HG02973 (cell line): ENCODE data around the gene CAMTA1.

Source experiments
- ATAC-seq: cut with Tn5 transposase; IDR thresholded peaks from one replicate; pipeline ENCODE4 v1.9.1; 2021; ENCODE audit warnings: moderate library complexity; ENCODE audit not compliant: unreplicated experiment

Gene CAMTA1

DNA sequence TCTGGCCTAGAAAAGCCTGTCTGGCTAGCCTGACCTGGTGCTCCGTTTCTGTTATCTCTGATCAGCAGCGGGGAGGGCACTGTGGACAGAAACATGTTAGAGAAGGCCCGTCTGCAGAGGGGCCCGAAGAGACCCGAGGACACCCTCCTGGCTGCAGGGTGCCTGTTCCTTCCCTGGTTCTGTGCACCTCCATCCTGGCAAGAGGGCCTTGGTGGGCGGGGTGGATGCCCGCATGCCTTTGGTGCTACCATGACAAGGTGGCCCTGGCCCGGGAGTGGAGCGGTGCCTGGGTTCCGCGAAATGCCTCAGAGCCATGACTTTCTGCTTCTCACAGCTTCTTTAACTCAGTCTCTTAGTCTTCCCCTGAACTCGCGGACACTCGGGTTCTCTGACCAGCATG is 233.6 kb downstream of the CAMTA1 start:
- ATAC-seq: no peak

GRCh38 chr1:7019510-7019909 is 234.3 kb downstream of the CAMTA1 start:
- no peak for ATAC-seq

DNA sequence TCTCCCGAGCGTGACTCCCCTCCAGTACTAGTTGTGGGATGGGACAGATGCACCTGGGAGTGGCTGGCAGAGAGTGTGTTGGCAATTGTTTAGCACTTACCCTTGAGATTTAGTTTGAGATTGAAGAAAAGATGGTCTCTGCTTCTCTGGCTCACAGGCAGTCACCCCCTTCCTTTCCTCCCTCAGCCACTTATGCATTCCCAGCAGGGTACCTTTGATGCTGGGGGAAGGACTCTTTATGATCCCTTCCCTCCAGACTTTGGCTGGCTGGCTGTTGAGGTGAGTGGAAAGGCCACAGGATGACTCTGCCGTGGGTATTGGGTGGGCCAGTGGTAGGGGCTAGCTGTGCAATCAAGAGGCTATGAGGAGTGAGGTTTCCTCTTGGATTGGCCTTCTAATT is 236.8 kb downstream of the CAMTA1 start:
- no peak for ATAC-seq

DNA sequence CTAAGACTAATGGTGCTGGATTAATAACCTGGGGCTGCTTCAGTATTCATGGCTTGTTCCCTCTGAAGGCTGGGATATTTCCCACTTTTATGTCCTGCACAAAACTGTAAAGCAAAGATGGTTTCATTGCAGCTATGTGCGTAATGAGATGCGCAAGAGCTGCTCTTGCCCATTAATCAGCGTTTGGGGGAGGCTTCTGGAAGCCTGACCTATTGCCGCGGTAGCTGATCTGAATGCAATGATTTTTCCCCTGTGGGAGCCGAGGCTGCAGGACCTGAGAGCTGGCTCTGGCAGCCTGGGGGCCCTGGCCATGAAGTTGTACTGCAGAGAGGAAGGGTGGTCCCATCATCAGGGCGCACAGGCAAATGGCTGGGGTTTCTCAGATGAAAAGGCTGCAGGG is 239.8 kb downstream of the CAMTA1 start:
- no peak for ATAC-seq

GRCh38 chr1:7026169-7026568 is 240.9 kb downstream of the CAMTA1 start:
- ATAC-seq: no peak

GRCh38 chr1:7032992-7033391 is 247.7 kb downstream of the CAMTA1 start:
- ATAC-seq: no peak

DNA sequence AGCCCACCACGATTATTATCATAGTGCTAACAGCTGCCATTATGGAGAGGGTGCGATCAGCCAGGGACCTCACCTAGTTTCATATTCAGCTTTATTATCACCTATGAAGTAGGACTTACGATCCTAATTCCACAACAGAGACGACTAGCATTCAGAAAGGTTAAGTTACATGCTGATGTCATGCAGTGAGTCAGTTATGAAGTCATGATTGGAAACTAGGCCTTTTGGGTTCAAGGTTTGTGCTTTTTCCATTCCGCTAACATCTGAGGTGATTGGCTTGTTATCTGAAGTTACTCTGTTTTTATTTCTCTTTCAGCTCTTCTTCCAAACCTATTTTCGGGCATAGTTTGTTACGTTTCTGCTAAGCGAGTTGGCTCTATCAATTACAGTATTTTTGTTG is 251.1 kb downstream of the CAMTA1 start:
- ATAC-seq: no peak

GRCh38 chr1:7039590-7040220 is 254.5 kb downstream of the CAMTA1 start:
- no peak for ATAC-seq

- ATAC-seq: no peak
These were observed 255.9 kb downstream of the CAMTA1 start for GRCh38 chr1:7040969-7041695.

DNA sequence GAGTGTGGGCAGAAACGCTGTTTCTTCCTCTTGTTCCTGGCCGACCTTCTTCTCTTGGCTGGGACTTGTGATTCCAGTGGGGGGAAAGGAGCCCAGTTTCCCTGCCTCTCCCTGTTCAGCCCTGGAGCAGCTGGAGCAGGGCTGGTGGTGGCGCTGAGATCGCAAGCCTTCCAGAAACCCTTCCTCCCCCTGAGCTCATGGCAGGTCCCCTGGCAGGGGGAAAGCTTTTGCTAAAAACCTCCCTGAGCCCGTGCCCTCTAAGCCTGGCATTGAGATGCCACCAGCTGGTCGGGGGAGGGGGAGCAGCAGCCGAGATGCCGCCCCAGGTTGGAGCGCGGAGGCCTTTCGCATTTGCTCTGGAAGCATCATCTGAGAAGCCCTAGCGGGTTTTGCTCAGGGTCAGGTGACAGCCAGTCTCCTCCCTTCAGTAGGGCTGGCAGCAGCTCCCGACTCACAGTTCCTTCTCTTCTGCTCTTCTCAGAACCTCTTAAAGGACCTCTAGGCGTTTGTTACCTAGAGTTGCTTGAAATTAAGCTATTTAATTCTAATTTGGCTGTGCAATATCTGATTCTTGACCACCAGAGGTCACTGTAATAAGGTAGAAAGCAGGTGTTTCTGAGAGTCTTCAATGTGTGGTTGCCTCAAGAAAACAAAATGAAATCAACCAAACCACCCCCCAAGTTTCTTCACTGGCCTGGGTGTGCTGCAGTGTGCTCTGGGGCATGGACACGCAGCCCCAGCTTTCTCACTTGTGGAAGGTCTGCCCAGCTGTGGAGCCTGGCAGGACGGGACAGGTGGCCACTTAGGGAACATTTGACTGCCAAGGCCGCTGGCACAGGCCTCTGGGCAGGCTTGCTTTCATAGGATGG is 257.3 kb downstream of the CAMTA1 start:
- no peak for ATAC-seq

GRCh38 chr1:7043191-7043549 is 257.9 kb downstream of the CAMTA1 start:
- ATAC-seq: no peak

DNA sequence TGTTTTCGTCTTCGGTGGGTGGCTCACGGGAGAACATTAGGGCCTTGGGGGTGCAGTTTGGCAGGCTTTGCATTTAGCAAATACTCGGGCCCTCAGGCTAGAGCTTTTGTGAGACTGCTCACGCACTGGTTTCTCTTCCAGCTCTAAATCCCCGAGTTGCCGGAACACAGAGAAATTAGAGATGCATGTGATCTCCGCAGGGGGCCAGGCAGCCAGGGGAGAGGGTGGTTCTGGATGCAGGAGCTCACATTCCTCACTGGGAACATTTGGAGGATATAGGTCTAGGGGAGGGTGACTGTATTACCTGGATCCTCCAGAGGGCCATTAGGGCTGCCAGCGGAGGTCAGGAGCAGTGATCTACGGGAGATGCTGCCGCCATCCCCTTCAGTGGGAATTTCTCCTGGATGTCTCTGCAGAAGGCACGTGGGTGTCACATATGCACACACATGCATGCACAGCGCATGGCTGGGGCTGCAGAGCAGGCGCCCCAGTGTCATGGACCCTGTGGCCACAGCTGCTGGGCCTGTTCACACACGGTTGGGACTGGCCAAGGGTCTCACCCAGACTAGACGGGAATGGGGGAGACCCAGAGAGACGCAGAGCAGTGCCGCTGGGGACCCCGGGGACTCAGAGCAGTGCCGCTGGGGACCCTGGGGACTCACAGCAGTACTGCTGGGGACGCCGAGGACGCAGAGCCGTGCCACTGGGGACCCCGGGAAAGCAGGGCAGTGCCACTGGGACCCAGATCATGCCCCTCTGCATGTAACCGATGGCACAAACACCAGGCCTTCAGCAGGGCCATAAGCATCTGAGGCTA is 258.7 kb downstream of the CAMTA1 start:
- no peak for ATAC-seq

DNA sequence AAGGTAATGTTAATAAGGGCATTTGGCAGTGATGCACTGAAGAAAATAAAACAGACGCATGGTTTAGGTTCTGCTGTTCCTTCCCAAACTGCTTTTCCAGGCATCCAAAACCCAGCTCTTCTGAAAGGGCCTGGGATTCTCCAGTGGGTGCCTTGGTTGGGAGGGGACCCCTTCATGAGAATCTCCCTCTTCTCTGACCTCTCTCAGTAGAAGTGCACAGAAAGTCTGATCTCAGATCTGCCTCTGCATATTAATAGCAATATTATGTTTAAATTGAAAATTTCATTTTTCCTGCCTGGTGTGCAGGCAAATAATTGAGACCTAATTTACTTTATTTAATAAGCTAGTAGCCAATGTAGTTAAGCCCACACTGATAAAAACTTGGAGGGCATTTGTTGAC is 260.6 kb downstream of the CAMTA1 start:
- no peak for ATAC-seq

- no peak for ATAC-seq
These were observed 261.1 kb downstream of the CAMTA1 start for GRCh38 chr1:7046314-7046713.

DNA sequence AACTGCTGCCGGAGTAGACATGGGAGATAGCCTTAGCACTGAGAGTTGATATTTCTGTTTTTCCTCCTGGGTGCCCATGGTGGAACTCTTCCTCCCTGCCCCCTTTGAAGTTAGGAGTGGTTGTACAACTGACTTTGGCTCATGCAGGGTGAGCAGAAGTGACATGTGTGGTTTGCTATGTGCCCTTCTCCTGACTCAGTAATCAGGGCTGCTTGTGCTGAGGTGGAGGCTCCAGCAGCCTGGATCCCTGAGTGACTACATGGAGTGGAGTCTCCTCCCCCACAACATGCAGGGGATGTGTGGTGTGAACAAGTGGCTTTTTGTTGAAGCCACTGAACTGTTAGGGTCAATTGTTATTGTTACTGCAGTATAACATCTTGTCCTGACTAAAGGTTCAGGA is 261.6 kb downstream of the CAMTA1 start:
- ATAC-seq: no peak

DNA sequence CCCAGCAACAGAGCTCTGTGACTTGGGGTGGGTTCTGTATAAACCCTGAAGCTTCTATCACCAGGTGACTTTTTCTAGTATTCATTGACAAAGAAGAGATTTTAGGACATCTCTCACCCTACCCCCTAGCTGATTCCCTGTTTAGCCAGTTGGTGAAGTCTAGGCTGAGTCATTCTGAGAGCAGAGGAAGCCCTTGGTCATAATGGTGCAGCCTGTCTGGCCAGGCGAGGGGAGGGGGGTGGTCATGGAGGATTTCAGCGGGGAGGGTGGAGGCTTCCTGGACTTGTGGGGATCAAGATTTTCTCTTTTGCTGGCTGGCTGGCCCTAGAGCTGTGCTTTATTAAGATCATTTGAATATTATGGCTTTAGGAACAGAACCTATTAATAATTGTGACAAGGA is 262.6 kb downstream of the CAMTA1 start:
- ATAC-seq: no peak

GRCh38 chr1:7048395-7048794 is 263.1 kb downstream of the CAMTA1 start:
- no peak for ATAC-seq

- ATAC-seq: no peak
These were observed 264.8 kb downstream of the CAMTA1 start for GRCh38 chr1:7049913-7050625.

GRCh38 chr1:7050751-7051665 is 265.8 kb downstream of the CAMTA1 start:
- no peak for ATAC-seq
